Occipital lobe (tissue), 2 donors: Measurements from ENCODE around the gene IL10RB. TPM values are rescaled to one million over a fixed set of nuclear protein-coding genes. Genes with fewer than 3 reads are reported as not detected.

Experiments used
- DNase-seq: peaks from one replicate; lab custom pipeline; 2025; lab: John Stamatoyannopoulos, UW
- total RNA-seq: library from RNA; depleted of rRNA; stranded (reverse); fragments of >200 nt; gene quantifications from one replicate; pipeline ENCODE4 v1.2.3, GENCODE V29; 2014

IL10RB gene
- total RNA-seq, 1 donor from 2014 or later, result 10.3 TPM

- DNase-seq, result no peak
These were observed 61.2 kb downstream of the IL10RB start for GRCh38 chr21:33327326-33327725.

- no peak for DNase-seq
These were observed 61.7 kb downstream of the IL10RB start for GRCh38 chr21:33327792-33328433.

GRCh38 chr21:33330726-33331125, 64.6 kb downstream of the IL10RB start:
- no peak for DNase-seq

- no peak for DNase-seq
These were observed 66.0 kb downstream of the IL10RB start for GRCh38 chr21:33332143-33332542.

- DNase-seq, result no peak
These were observed 68.0 kb downstream of the IL10RB start for GRCh38 chr21:33334191-33334590.

GRCh38 chr21:33334824-33335223, 68.7 kb downstream of the IL10RB start:
- no peak for DNase-seq

GRCh38 chr21:33339135-33339534, 73.0 kb downstream of the IL10RB start:
- no peak for DNase-seq

- DNase-seq, result no peak
These were observed 73.8 kb downstream of the IL10RB start for GRCh38 chr21:33339918-33340317.

GRCh38 chr21:33345751-33346238, 79.6 kb downstream of the IL10RB start:
- no peak for DNase-seq

Other genes starting within 250 kb of the IL10RB start
- gene OLIG2, start 240.4 kb upstream of the IL10RB start, total RNA-seq, result 23.9 TPM
- 9.4 TPM for gene OLIG1, start 196.2 kb upstream of the IL10RB start, total RNA-seq
- gene IFNAR2, start 36.4 kb upstream of the IL10RB start, total RNA-seq, result 9.5 TPM
- 49.9 TPM for gene IFNAR1, start 58.6 kb downstream of the IL10RB start, total RNA-seq
- 57.1 TPM for gene IFNGR2, start 137.0 kb downstream of the IL10RB start, total RNA-seq
- 54.1 TPM for gene TMEM50B, start 213.6 kb downstream of the IL10RB start, total RNA-seq
- gene DNAJC28, start 225.3 kb downstream of the IL10RB start, total RNA-seq, result 6.4 TPM